GM10266 (cell line): ENCODE data around the gene SAMD14.

ENCODE experiments used
- DNase-seq: peaks from one replicate; pipeline ENCODE4 v3.0.0; 2012; ENCODE audit errors: extremely low spot score
- TF ChIP-seq, protein P1 (sequence below): IDR thresholded peaks from 2 replicates; pipeline ENCODE4 v1.5.1; 2012; ENCODE audit warnings: mild to moderate bottlenecking, low read depth; ENCODE audit not compliant: control insufficient read depth, insufficient read depth; ENCODE audit errors: missing control alignments

Gene SAMD14

GRCh38 chr17:50096758-50097157 is 33.2 kb downstream of the SAMD14 start:
- no peak for DNase-seq
- TF ChIP-seq, protein P1, sequence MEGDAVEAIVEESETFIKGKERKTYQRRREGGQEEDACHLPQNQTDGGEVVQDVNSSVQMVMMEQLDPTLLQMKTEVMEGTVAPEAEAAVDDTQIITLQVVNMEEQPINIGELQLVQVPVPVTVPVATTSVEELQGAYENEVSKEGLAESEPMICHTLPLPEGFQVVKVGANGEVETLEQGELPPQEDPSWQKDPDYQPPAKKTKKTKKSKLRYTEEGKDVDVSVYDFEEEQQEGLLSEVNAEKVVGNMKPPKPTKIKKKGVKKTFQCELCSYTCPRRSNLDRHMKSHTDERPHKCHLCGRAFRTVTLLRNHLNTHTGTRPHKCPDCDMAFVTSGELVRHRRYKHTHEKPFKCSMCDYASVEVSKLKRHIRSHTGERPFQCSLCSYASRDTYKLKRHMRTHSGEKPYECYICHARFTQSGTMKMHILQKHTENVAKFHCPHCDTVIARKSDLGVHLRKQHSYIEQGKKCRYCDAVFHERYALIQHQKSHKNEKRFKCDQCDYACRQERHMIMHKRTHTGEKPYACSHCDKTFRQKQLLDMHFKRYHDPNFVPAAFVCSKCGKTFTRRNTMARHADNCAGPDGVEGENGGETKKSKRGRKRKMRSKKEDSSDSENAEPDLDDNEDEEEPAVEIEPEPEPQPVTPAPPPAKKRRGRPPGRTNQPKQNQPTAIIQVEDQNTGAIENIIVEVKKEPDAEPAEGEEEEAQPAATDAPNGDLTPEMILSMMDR = no peak

- TF ChIP-seq, protein P1 = no peak
- DNase-seq = no peak
These were observed 33.9 kb downstream of the SAMD14 start for GRCh38 chr17:50096092-50096491.

DNA sequence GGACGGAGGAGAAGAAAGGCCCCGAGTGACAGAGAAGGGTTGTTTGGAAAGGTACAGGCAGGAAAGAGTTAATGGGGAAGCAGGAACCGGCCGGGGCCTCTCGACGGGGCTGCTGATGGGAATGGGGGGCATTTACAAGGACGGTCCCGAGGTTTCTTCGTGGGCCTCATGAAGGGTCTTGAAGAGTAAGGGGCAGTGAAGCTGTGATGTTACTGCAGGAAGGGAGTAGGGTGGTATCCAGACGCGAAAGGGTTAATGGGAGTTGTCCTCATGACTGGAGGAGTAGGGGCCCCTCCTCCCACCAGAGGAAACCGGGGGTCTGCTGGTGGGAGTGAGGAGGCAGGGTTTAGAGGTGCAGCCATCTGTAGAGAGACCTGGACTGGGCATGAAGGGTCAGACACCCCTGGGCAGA is 34.3 kb downstream of the SAMD14 start:
- TF ChIP-seq, protein P1 = no peak
- DNase-seq = no peak

GRCh38 chr17:50094753-50095619 is 35.0 kb downstream of the SAMD14 start, which contains the start of gene PDK2:
Gene PDK2, plus strand, starts transcription at chr17:50095351. Its CDS starts 85 bp downstream, at chr17:50095436.
- DNase-seq = peak; percentile 97
- TF ChIP-seq, protein P1 = no peak

GRCh38 chr17:50094243-50094752 is 35.7 kb downstream of the SAMD14 start:
- TF ChIP-seq, protein P1 = peak; percentile 83
- peak; percentile 89 for DNase-seq

DNA sequence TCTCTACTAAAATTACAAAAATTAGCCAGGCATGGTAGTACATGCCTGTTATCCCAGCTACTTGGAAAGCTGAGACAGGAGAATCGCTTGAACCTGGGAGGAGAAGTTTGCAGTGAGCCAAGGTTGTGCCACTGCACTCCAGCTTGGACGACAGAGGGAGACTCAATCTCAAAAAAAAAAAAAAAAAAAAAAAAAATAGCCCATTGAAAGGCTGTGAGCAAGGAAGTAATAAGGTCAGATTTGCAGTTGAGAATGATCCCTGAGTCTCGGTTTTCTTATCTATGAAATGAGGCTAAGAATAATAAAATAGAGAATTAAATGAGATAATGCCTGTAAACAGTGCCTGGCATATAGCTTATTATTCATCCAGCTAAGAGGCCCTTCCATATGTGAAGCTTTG is 36.2 kb downstream of the SAMD14 start:
- TF ChIP-seq, protein P1 = no peak
- no peak for DNase-seq

GRCh38 chr17:50093246-50093645 is 36.7 kb downstream of the SAMD14 start:
- TF ChIP-seq, protein P1 = no peak
- no peak for DNase-seq
